ELF-1 (cell line): ENCODE results near the gene KDELR1.

ENCODE experiments used
- DNase-seq: peaks from one replicate; pipeline ENCODE4 v3.0.0-alpha.2; 2016; ENCODE audit warnings: low read depth, low spot score

KDELR1 gene

GRCh38 chr19:48371367-48371766 is 20.0 kb downstream of the KDELR1 start:
- DNase-seq: no peak

GRCh38 chr19:48370955-48371354 is 20.4 kb downstream of the KDELR1 start:
- DNase-seq: peak; percentile 43

DNA sequence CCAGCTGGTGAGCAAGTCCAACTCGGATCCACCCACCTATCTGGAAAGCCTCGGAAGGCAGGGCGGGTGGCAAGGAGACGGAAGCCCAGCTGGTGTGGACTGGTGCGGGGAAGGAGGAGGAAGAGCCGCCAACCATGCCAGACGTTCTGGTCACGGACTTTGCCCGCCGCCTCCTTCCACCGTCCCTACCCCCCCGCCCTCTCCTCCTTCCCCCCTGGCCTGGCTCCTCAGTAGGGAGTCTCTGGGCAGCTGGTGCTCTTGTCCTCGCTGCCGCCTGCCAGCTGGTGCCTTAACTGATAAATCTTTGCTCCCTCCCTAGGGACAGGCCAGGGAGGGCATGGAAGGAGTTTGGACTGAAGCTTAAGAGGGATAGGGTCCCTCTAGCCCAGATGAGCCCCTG is 22.4 kb downstream of the KDELR1 start:
- no peak for DNase-seq

DNA sequence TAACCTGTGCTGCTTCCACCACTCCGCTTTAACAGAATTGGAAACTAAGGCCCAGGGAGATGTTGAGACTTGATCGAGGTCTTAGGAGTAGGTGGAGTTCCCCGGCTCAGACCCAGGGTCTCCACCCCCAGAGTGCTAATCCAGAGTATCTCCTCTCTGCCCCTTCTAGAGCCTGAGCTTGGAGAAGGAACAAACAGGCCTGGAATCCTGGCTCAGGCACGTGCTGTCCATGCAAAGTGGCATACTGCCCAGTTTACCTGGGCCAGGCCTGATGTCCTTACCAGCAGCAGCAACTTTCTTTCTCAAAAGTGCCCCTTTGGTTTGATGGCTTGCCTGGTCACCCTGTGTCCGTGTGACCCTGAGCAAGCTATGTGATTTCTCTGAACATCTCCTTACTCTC is 23.5 kb downstream of the KDELR1 start:
- DNase-seq: no peak

DNA sequence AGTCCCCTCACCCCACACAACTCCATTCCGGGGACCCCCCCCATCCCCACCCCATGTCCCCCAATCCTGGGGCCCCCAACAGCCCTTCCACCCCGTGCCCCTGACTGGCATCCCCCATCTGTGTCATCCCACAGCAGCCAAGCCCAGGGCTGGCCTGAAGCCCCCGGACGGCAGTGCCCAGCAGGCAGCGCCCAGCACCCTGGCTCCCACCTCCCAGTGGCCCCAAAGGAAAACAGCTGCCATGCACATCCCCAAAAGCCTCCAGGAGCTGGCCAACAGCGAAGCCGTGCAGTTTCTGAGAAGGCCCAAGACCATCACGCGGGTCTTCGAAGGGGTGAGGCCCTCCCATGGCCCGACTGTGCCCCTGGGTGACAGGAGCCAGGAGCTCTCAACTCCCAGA is 25.7 kb downstream of the KDELR1 start:
- no peak for DNase-seq

- DNase-seq: no peak
Measured at GRCh38 chr19:48364598-48365348, 26.6 kb downstream of the KDELR1 start.

DNA sequence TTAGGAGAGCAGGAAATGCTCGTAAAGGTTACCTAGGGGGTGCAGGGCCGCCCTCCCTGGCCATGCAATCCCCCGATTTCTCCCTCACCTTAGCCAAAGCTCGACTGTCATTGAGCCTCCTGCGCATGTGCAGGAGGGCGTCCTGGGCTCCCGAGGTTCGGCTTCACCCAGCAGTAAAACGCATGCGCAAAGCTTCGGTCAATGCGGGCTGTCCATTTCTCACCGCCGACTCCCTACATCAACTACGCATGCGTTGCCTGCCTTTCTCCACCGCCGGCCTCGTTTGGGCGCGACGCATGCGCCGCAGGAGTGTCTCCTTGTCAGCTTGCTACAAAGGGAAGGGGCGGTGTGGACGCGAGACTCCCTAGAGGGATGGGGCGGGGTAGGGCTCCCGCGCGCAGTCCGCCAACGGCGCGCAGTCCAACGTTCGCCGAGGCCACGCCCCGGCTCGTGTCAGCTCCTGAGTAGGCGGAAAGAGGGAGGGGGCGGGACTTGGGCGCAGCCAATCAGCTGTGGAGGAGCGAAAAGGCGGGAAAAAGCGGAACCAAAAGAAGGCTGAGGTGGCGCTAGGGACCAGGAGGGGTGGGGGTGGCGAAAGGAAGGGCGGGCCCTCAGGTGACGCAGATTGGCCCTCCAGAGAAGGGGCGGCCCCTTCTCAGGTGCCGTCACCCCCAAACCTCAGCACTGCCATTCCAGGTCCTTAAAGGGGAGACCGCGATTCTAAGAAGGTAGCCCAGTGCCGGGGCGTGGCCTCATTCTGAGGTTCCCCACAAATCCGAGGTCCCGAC is 27.3 kb downstream of the KDELR1 start, which contains the start of the genes SYNGR4 and TMEM143:
SYNGR4 (plus strand) TSS at position 558 of the 788 bp plus-strand sequence. CDS start 1,476 bp downstream, outside the sequence.
TMEM143 (minus strand) TSS at position 131 of the 788 bp plus-strand sequence; CDS start at position 111, 20 bp downstream.
- DNase-seq: peak; percentile 100

- no peak for DNase-seq
Measured at GRCh38 chr19:48363500-48363809, 27.9 kb downstream of the KDELR1 start.

- DNase-seq: peak; percentile 97
Measured at GRCh38 chr19:48362716-48363499, 28.4 kb downstream of the KDELR1 start.

DNA sequence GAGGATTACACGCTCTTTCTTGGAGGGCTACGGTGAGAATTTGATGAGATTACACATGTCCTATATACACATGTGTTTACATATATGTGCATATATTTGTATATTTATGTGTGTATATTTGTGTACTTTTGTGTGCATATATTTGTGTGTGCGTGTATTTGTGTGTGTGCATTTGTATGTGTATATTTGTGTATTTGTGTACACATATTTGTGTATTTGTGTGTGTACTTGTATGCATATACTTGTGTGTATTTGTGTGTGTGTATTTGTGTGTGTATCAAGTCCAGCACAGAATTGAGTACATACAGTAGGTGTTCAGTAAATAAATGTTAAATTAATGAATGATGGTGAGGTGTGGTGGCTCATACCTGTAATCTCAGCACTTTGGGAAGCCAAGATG is 29.4 kb downstream of the KDELR1 start:
- DNase-seq: no peak

DNA sequence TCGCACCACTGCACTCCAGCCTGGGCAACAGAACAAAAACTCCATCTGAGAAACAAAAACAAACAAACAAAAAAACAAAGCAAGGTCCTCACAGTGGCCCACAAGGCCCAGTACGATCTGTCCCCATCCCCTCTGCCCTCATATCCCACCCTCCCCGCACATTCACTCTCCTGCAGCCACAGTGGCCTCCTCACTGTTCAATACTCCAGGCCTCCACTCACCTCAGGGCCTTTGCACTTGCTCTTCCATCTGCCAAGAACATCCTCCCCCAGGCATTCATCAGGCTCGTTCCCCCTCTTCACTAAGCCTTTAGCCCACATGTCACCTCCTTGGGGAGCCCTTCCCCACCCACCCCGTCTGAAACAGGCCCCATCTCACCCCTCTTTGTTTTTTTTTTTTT is 32.2 kb downstream of the KDELR1 start:
- no peak for DNase-seq

DNA sequence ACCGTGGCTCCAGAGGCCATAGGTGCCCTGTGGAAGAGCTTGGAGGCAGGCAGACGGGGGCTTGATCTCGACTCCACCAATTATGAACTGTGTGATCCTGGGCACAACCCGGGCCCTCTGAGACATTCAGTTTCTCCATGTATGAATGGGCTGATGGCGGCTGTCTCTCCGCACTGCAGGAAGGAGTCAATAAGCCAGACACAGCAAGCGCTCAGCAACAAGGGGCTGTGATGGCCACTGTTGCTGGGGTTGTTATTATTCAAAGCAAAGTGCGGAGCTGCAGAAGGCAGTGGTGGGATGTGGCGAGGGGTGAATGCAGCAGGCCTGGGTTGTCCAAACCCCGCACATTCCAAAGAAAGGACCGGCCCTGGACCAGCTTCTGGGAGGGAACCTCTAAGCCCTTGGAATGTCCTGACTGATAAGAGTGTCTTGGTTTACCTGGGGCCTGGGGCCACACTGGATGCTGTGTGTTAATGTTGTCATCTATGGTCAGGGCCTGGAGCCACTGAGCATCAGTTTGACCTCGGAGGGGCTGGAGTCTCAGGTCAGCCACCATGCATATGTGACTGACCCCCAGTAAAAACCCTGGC is 35.9 kb downstream of the KDELR1 start:
- DNase-seq: peak; percentile 90

- peak; percentile 84 for DNase-seq
Measured at GRCh38 chr19:48354332-48354992, 36.9 kb downstream of the KDELR1 start.

DNA sequence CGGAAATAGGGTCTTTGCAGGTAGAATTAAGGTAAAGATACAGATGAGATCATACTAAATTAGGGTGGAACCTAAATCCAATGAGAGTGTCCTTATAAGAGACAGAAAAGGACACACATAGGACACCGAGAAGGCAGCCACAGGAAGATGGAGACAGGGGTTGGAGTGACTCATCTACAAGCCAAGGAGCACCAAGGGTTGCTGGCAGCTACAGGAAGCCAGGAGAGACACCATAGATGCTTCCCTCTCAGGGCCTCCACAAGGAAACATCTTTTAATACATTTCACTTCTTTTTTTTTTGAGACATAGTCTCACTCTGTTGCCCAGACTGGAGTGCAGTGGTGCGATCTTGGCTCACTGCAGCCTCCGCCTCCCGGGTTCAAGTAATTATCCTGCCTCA is 37.7 kb downstream of the KDELR1 start:
- DNase-seq: no peak

DNA sequence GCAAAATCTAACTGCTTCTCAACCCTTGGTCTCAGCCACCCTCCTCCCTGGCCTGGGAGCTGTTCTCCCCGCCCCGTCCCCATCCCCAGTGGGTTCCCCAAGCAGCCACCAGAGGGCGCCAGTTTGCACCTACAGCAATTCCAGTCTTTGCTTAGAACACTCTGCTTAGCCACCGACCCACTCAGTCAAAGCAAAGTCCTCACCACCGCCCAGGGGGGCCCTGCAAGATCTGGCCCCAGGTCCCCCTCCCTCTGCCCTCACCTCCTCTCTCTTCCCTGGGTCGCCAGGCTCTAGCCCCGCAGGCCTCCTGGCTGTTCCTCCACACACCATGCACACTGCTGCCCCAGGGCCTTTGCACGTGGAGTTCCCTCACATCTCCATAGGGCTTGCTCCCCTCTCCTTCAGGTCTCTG is 40.0 kb downstream of the KDELR1 start:
- peak; percentile 85 for DNase-seq

DNA sequence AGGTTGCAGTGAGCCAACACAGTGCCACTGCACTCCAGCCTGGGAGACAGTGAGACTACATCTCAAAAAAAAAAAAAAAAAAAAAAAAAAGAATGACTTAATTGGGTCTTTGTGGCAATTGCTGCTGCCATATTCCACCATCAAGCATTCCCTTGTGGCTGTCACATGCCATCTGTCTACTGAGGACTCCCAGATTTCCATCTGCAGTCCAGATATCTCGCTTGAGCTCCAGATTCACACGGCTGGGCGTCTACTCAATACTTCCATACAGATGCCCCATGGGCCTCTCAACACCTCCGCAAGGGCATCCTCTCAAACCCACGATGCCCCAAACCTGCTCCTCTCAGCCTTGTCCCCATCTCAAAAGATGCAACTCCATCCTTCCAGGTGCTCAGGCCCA is 40.5 kb downstream of the KDELR1 start:
- no peak for DNase-seq

GRCh38 chr19:48348737-48349136 is 42.6 kb downstream of the KDELR1 start:
- no peak for DNase-seq

- DNase-seq: no peak
Measured at GRCh38 chr19:48348045-48348444, 43.3 kb downstream of the KDELR1 start.

- no peak for DNase-seq
Measured at GRCh38 chr19:48346191-48346590, 45.2 kb downstream of the KDELR1 start.

DNA sequence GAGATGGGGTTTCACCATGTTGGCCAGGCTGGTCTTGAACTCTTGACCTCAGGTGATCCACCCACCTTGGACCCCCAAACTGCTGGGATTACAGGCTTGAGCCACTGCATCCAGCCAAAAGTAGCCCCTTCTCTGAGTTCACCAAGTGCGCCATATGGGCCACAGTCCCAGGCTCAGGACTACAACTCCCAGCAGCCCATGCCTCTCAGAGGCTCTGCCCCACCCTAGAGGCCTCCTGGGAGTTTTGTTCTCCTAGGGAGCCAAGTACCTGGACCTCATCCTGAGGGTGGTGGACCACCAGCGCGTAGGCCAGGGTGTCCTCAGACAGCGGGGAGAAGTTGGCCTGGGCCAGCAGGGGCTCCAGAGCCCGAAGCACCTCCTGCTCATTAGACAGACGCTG is 46.5 kb downstream of the KDELR1 start:
- DNase-seq: no peak

- no peak for DNase-seq
Measured at GRCh38 chr19:48342841-48343540, 48.4 kb downstream of the KDELR1 start.
